SK-N-DZ (cell line): Measurements from ENCODE around the gene HS3ST5.
"Not testable (repeated sequence)": the region's sequence is repeated elsewhere in the genome, so short reads cannot be mapped to it uniquely, and the experiment has no call there.

Source experiments
- DNase-seq: peaks from one replicate; pipeline ENCODE4 v3.0.0-alpha.2; 2015; ENCODE audit warnings: low spot score

The HS3ST5 gene

DNA sequence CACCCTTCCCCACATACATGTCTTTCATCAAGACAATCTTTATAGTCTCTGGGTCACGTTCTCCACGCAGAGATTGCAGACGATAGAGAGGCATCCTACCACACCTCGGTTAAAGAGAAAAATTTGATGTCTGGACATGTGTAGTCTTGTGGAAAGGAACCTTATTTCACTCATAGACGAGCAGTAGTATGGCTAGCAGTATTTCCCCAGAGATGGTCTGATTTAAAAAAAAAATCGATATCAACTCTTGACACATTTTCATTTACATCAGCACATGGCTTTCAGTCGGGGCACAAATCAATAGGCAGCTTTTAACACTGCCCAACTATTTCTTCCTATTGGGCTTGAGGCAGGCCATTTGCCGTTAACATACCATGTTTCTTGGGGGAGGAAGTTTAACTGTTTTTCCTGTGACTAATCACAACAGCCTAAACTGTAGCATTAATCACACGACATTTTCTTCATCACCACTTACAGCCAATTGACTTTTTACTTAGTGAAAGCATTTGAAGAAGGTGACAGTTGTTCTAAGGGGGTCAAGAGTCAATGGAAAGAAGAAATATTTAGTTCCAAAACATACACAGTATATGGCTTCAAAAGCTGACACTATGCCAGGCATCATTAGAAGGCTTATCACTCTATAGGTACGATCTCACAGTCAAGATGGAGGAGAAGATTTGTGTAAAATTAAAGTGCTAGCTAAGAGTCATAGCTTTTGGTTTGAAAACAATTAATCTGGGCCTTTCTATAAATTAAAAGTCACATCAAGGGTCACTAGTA is 242.4 kb downstream of the HS3ST5 start:
- DNase-seq = no peak

DNA sequence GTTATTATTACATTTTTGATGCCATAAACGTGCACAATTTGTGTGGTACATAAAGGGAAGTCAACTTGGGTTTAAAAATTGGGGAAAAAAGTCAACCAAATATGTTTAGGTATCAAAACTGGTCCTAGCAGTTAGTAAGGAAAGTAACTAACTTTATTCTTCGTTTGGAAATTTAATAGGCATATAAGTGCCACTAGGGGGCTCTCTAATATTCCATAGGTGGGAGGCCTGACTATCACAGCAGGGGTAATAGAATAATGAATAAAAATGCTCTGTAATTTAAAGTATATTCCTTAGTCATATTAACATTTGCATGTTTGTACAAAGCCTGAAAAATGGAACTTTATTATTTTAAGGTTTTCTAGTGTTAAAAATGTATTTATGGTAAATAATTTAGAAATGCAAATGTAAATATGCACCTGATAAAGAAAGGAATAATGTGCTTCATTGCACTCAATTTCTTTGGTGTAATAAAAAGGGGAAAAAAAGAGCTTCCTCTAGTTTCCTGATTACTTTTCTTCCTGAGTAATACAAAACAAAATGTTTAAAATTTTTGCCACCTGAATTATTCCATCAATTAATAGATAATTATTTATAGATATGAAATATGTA is 246.2 kb downstream of the HS3ST5 start:
- DNase-seq = peak; percentile 38

DNA sequence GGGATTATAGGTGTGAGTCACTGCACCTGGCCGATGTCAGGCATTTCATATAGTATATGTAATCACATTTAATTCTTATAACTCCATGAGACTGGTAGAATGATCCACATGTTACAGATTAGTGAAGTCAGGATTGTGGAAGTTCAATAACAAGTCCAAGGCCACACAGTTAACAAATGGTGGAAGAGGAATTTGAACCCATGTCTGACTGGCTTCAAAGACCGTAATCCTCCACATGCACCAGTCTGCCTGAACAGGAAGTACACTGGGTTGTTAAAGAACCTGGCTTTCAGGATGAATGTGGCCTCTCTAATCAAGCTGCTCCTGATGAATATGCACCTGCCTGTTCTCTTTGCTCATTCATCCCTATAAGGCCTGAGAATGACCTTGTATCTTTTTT is 249.9 kb downstream of the HS3ST5 start:
- DNase-seq = no peak

DNA sequence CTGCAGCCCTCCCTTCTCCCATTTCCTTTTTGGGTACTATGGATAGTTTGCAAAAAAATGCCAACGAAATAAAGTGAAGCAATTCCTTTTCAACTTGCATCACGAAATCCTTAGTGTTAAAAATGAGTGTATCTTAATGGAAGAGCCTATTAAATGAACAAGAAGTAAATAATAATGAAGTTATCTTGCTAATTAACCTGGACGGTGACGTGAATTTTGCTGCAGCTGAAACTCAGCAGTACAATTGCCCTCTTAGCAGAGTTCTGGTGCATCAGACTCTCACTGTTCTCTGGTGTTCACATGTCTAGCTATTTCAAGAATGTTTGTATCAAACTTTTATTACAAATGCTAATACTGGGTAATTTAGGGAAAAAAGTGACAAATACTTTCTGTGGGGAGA is 252.2 kb downstream of the HS3ST5 start:
- no peak for DNase-seq

- DNase-seq = no peak
These were observed 255.3 kb downstream of the HS3ST5 start for GRCh38 chr6:114087496-114087895.

GRCh38 chr6:114085211-114085610 is 257.6 kb downstream of the HS3ST5 start:
- DNase-seq = no peak

DNA sequence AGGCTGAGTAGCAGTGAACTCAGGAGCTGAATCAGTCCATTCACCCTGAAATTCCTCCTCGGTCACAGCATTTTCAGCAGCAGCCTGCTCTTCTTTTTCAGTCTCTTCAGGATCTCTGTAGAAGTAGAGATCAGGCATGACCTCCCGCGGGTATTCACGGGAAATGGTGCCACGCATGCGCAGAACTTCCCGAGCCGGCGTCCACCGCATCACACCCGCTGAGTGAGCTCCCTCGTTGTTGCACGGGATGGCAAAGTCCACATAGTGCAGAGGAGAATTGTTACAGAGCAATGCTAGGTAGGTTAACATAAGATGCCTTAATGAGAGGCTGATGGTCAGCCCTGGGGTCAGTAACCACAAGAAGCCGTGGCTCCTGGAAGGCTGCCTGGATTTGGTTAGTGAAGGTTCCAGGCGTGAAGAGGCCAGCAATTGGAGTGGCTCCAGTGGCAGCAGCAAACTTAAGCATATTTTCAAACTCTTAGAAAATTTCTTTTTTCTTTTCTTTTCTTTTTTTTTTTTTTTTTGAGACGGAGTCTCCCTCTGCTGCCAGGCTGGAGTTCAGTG is 258.4 kb downstream of the HS3ST5 start:
- DNase-seq = no peak

DNA sequence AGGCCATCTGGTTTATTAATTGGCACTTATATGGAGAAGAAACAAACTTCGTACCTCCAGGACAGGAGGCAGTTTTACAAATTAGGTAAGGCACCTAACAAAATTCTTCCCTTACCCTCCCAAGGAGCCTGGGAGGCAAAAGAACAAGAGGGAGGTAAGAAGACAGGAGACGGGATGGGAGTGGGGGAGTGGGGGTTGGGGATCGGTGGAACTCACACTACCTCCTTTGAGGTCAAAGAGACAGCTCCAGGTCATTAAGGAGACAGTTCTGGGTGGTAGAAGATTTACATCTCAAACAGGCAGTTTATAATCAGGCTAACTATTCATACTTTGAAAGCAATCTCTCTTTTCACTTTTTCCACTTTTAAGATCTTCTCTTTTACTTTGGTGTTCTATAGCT is 259.6 kb downstream of the HS3ST5 start:
- DNase-seq = no peak

DNA sequence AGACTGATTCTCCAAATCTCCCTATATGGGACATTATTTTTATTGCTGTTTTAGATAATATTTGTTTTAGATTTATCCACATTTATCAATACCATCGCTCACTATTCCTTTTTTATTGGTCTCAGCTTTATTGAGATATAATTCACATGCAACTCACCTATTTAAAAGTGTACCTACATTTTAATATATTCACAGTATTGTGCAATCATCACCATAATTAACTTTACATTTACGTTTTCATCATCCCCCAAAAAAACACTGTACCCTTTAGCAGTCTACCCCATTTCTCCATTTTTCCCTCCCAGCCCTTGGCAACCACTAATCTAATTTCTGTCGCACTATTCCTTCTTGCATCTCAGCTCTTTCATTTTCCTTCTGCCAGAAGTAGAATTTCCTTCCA is 261.1 kb downstream of the HS3ST5 start:
- DNase-seq = no peak

DNA sequence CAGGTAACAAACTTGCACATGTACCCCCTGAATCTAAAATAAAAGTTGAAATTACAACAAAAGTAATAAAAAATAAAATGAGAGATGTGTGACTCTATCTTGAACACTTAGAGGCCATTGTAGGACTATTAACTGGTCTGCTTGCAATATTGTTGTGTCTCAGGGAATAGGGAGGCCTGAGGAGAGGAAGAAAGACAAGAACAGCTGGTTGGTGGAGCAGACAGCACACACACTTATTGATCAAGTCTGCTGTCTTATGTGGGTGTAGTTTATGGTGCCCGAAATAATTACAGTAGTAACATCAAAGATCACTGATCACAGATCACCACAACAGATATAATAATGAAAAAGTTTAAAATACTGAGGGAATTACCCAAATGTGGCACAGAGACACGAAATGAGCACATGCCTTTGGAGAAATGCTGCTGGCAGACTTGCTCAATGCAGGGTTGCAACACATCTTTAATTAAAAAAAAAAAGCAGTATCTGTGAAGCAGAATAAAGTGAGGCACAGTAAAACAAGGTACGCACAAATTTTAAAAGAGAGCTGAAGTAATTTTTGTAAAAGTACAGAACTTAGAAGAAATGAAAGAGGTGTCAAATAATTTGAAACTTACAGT is 261.8 kb downstream of the HS3ST5 start:
- DNase-seq = no peak

DNA sequence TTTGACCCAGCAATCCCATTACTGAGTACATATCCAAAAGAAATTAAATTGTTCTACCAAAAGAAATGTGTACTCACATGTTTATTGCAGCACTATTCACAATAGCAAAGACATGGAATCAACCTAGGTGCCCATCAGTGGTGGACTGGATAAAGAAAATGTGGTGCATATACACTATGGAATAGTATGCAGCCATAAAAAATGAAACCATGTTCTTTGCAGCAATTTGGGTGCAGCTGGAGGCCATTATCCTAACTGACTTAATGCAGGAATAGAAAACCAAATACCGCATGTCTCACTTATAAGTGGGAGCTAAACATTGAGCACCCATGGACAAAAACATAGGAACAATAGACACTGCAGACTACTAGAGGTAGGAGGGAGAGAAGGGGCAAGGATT is 262.4 kb downstream of the HS3ST5 start:
- DNase-seq = not testable (repeated sequence)

DNA sequence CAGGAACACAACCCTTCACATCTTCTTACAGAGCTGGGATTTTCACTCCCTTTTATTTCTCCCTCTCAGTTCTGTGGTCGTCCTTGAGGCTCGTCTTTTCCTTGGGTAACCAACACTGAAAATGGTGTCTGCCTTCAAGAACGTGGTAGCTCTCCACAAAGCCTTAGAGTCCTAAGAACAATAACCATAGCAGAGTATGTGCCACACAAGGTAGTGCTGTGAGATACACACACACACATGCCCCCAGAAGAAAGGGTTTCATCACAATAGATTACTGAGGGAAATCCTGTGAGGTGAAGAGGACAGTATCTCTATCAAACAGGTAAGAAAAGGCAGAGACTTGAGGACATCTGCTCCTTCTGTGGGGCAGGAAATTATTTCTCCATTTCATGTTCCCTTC is 267.0 kb downstream of the HS3ST5 start:
- no peak for DNase-seq

DNA sequence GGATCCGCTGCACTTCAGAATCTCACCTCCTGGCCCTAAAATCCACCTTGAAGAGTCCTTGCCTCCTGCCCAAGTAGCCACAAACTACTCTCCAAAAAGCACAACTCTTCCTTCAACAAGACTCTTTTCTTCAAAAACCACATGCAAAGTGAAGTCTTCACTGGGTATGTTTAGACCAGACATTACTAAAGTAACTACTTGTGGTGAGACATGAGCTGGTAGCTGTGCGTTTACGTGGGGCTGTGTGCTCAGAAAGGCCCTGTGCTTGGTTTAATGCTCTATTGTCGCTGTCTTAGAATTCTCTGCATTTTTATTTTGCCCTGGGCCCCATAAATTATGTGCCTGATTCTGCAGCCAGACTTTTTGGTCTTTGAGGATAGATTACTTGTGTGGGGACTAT is 267.5 kb downstream of the HS3ST5 start:
- DNase-seq = no peak

- no peak for DNase-seq
These were observed 274.1 kb downstream of the HS3ST5 start for GRCh38 chr6:114068771-114069170.

GRCh38 chr6:114068116-114068515 is 274.7 kb downstream of the HS3ST5 start:
- no peak for DNase-seq

DNA sequence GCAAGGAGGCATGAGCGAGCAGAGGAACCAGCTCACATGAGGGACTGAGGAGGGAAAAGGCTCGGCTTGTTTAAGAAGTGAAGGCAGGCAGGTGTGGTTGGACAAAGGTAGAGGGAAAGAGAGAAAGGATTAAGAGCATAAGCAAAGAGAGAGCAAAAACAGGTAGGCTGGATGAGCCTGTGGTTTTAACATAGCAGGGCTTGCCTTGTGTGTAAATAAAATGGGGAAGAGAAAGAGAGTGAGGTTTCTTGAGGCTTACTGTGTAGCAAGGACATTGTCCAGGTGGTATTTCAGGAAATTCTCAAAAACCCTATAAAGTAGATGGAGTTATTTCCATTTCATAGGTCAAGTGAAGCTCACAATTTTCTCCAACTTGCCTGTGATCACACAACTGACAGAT is 278.0 kb downstream of the HS3ST5 start:
- no peak for DNase-seq

DNA sequence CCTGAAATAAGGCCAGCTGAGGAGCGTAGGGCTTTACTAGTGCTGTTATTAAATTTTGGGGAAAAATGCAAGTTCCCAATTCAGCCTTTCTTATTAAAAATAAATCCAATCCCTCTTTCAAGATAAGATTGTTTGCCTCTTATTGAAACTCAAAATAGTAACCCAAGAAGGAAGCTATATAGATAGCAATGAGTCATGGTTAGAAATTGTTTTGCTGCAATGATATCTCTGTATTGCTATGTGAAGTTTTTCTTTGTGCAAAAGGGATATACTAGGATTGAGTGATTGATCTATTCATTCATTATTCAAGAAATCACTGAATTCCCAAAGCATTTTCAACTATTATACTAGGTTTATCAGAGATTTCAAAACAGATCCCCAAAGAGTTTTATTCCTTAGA is 278.9 kb downstream of the HS3ST5 start:
- DNase-seq = no peak

GRCh38 chr6:114062199-114062598 is 280.6 kb downstream of the HS3ST5 start:
- peak; percentile 16 for DNase-seq

- no peak for DNase-seq
These were observed 281.1 kb downstream of the HS3ST5 start for GRCh38 chr6:114061741-114062140.

GRCh38 chr6:114061116-114061515 is 281.7 kb downstream of the HS3ST5 start:
- DNase-seq = no peak

GRCh38 chr6:114058435-114058834 is 284.4 kb downstream of the HS3ST5 start:
- peak; percentile 84 for DNase-seq

GRCh38 chr6:114055763-114056162 is 287.1 kb downstream of the HS3ST5 start:
- DNase-seq = no peak

GRCh38 chr6:114055349-114055748 is 287.5 kb downstream of the HS3ST5 start:
- DNase-seq = no peak
